ENCODE measurements around the gene IQSEC1. TPM values are rescaled to one million over a fixed set of nuclear protein-coding genes. Genes with fewer than 3 reads are reported as not detected.

Gene IQSEC1
- total RNA-seq, 2 donors from 2014 or later: 58.2 to 94.2 TPM

DNA sequence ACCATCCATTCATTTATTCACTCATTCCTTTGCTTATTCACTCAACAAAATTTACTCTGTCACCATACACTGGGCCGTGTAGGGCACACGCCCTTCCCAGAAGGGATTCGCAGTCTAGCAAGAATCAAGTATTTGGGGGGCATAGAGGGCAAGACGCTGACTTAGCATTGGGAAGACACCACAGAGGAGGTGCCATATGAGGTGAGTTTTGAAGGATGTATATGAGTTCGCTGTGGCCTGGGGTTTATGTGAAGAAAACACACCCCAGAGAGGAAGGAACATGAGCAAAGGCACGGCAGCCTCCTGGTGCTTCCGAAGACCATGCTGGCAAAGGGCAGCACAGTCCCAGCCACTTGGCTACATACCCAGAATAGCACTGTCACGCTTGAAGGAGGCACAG lies 23.1 kb upstream of the IQSEC1 start:
- Histone ChIP-seq H3K36me3 (no peaks in the 10 kb centered on the region), H3K4me1 (replicated peaks) (no peaks in the 10 kb centered on the region), H3K9me3 (no peaks in the 10 kb centered on the region), H3K27me3 (replicated peaks; ENCODE audit: insufficient read depth) (no peaks in the 10 kb centered on the region), H3K27ac (no peak overlapping the region), H3K4me3 (no peak overlapping the region)
- intact Hi-C loops (cut with DNase I): no loop called here
- WGBS: 95% methylated on average over 8 of the region's 8 CpGs
- DNase-seq (ENCODE audit: low spot score): no peak
- TF ChIP-seq POLR2AphosphoS5 (IDR thresholded peaks at IDR 0.05): no peak
- no peak for TF ChIP-seq CTCF (IDR thresholded peaks at IDR 0.05)
- no peak for TF ChIP-seq POLR2A (IDR thresholded peaks at IDR 0.05)

DNA sequence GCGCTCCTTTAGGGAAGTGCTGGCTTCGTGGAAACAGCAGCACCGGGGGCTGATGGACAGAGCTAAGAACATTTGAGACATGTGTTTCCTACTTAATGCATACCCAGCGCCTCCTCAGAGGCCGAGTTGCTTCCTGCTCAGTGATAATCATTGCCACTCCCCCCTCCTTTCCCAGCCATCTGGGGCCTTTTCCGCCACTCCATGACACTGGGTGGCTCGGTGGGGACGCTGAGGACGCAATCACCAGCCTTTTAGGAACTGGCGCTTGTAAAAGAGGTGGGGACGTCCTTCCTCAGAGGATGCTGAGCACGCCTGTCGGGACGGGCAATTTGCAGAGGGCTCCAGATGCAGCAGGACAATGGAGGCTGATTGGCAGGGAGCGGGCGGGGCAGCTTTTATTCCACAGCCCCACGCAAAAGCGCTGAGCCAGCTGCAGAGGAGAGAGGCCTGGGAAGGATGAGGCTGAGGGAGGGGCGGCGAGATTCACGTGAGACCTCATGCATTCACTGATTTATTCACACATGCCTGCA lies 22.2 kb upstream of the IQSEC1 start:
- WGBS: 74% methylated on average over 21 of the region's 21 CpGs
- intact Hi-C loops (cut with DNase I): no loop called here

DNA sequence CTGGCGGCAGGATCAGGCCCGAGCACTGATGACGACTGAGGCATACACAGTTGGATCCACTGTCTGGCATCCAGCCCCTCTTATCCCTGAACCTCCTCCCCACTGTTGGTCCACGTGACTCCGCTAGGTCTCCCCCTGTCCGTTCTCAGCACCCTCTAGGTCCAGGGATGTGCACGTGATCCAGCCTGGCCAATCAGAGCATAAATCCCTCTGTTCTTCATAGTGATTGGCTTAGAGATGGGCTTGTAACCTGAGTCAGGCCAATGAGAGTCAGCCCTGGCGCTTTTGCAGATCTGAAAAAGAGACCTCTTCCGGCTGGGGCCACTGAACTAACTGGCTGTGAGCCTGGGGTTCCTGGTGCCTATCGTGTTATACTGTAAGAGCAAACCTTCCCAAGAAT lies 20.5 kb upstream of the IQSEC1 start:
- Histone ChIP-seq H3K27ac (no peak overlapping the region), H3K4me1 (replicated peaks) (no peaks in the 10 kb centered on the region), H3K36me3 (no peaks in the 10 kb centered on the region), H3K9me3 (no peaks in the 10 kb centered on the region), H3K4me3 (no peak overlapping the region), H3K27me3 (replicated peaks; ENCODE audit: insufficient read depth) (no peaks in the 10 kb centered on the region)
- TF ChIP-seq CTCF (IDR thresholded peaks at IDR 0.05): no peak
- no peak for TF ChIP-seq POLR2A (IDR thresholded peaks at IDR 0.05)
- TF ChIP-seq POLR2AphosphoS5 (IDR thresholded peaks at IDR 0.05): no peak
- intact Hi-C loops (cut with DNase I): loop anchor here (5.0 kb wide), 2 partner anchors 184 to 559 kb away; no protein-coding TSS in a partner anchor
- WGBS: 85% methylated on average over 10 of the region's 10 CpGs
- no peak for DNase-seq (ENCODE audit: low spot score)

More for the DNA sequence above, 22.2 kb upstream of the IQSEC1 start:
- H3K36me3 ChIP-seq: no peaks in the 10 kb centered on the region
- H3K27me3 ChIP-seq (replicated peaks; ENCODE audit: insufficient read depth): no peaks in the 10 kb centered on the region
- no peak overlapping the region for H3K4me3 ChIP-seq
- no peaks in the 10 kb centered on the region for H3K9me3 ChIP-seq
- DNase-seq (ENCODE audit: low spot score): no peak
- H3K4me1 ChIP-seq (replicated peaks): no peaks in the 10 kb centered on the region
- TF ChIP-seq POLR2A (IDR thresholded peaks at IDR 0.05) (no peak), POLR2AphosphoS5 (IDR thresholded peaks at IDR 0.05) (no peak), CTCF (IDR thresholded peaks at IDR 0.05) (no peak)
- no peak overlapping the region for H3K27ac ChIP-seq

DNA sequence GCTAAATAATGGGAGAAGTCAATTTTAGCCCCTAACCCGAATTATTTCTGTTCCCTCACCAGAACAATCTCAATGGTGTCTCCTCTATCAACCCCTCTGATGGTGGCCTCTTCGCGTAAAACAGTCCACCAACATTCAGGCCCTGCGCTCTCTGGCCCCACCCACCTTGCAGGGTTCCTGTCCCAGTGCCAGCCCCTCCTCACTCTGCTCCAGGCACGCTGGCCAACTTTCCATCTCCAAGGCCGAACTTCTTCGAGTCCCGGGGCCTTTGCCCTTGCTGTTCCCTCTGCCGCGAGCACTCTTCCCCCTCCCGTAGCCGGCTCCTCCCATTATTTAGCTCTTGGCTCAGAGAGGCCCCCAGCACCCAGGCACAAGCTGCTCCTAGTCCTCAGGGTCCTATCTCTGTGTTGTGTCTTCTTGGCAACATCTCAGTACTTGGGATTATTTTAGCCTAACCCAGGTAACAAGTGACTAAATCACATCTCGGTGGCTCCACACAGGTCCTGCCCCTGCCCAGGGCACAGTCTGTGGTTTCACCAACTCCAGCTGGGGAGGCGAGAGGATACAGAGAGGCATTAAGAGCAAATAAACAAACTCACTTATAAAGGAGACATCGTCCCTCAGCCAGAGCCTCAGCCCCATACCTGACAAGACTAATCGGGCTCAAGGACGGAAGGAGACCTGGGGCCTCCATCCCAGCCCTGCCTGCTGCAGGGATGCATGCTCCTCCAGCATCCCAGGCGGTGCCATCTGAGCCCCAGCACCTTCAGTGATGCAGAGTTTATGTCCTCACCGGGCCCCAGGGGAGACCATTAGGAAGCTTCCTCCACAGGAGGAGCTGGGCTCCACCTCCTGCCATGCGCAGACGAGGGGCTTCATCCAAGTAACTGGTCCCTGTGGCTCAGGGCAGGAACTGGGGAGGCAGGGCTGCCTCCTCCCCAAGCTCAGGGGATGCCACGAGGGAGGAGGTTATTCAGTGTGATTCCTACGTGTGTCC lies 19.7 kb upstream of the IQSEC1 start:
- intact Hi-C loops (cut with DNase I): loop anchor here (1.0 to 5.0 kb wide), 3 partner anchors 184 to 559 kb away; no protein-coding TSS in a partner anchor
- no peak for TF ChIP-seq POLR2A (IDR thresholded peaks at IDR 0.05)
- no peak for TF ChIP-seq CTCF (IDR thresholded peaks at IDR 0.05)
- 65% methylated on average over 23 of the region's 23 CpGs for WGBS

More for the DNA sequence above, 19.7 kb upstream of the IQSEC1 start:
- Histone ChIP-seq H3K36me3 (no peaks in the 10 kb centered on the region), H3K27ac (peak overlapping the region; percentile 4 to 30), H3K4me1 (replicated peaks) (no peaks in the 10 kb centered on the region), H3K9me3 (no peaks in the 10 kb centered on the region), H3K27me3 (replicated peaks; ENCODE audit: insufficient read depth) (no peaks in the 10 kb centered on the region), H3K4me3 (no peak overlapping the region)
- DNase-seq (ENCODE audit: low spot score): no peak

Measured in prostate gland (tissue), 2 donors.